PC-3 (cell line): Measurements from ENCODE around the gene AHDC1.

ENCODE experiments used
- EZH2 ChIP-seq: fragments of 300-600 bp; sonication (generic); IDR thresholded peaks from one replicate; pipeline ENCODE4 v1.6.1; 2017; ENCODE audit warnings: antibody characterized with exemption, mild to moderate bottlenecking, low read length; ENCODE audit not compliant: unreplicated experiment
- TF ChIP-seq, protein P1 (sequence below): fragments of 300-600 bp; sonication (generic); conservative IDR thresholded peaks from 2 replicates; pipeline ENCODE4 v1.5.1; 2017; ENCODE audit warnings: antibody characterized with exemption, low read depth, mild to moderate bottlenecking, low read length

DNA sequence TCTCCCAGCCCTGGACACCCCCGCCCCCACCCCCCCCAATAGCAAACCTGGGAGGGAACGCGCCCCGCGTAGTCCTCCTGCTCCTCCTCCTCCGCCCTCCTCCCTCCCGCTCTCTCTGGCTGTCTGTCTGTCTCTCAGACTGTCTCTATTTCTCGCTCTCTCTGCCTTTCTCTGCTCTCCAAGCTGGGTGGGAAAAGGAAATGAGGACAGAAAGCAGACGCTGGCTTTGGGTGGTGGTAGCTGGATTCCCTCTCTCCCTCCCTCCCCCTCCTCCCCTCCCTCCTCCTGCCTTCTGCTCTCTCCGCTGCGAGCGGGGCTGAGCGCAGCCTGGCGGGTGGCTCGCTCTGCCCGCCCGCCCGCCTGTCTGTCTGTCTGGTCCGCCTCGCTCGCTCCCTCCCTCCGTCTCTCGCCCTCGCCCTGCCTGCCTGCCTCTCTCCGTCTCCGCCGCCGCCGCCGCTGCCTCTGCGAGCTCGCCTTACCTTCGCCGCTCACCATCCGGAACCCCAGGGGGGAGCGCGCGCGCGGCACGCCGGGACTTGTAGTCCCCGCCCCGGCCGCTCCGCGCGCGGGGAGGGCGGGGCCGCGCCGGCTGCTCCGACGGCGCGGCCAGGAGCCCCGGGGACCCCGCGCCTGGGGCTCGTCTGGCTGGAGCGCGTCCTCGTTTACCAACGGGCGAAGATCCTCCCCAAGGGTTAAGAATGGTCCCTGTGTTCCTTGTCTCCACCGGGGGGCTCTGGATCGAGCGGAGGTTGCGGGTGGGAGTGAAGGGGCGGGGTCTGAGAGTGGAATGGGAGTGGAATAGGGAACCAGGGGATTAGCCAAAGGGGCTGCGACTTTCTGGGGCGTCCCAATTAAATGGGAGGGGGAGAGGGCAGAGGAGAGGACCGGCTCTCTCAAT lies at the start of gene AHDC1:
- TF ChIP-seq, protein P1, sequence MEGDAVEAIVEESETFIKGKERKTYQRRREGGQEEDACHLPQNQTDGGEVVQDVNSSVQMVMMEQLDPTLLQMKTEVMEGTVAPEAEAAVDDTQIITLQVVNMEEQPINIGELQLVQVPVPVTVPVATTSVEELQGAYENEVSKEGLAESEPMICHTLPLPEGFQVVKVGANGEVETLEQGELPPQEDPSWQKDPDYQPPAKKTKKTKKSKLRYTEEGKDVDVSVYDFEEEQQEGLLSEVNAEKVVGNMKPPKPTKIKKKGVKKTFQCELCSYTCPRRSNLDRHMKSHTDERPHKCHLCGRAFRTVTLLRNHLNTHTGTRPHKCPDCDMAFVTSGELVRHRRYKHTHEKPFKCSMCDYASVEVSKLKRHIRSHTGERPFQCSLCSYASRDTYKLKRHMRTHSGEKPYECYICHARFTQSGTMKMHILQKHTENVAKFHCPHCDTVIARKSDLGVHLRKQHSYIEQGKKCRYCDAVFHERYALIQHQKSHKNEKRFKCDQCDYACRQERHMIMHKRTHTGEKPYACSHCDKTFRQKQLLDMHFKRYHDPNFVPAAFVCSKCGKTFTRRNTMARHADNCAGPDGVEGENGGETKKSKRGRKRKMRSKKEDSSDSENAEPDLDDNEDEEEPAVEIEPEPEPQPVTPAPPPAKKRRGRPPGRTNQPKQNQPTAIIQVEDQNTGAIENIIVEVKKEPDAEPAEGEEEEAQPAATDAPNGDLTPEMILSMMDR: no peak
- TF ChIP-seq EZH2: no peak
